SJCRH30 (cell line): ENCODE measurements around the gene APBA2. TPM values are rescaled to one million over a fixed set of nuclear protein-coding genes. Genes with fewer than 3 reads are reported as not detected.
A peak's percentile ranks its signal among the peaks of the same experiment; 100 is the strongest.

ENCODE experiments used
- DNase-seq, 2 experiments: peaks; one replicate each; pipeline ENCODE4 v3.0.0-alpha.2; 2015 to 2020
- H3K27ac ChIP-seq: fragments of 250-450 bp; sonication (Bioruptor Pico); 2 replicates; pipeline ENCODE4 v1.5.1; 2020; ENCODE audit warnings: mild to moderate bottlenecking, moderate library complexity
- H3K27me3 ChIP-seq: fragments of 250-450 bp; sonication (Bioruptor Pico); 2 replicates; pipeline ENCODE4 v1.5.1; 2020; ENCODE audit warnings: mild to moderate bottlenecking, moderate library complexity
- H3K36me3 ChIP-seq: fragments of 250-450 bp; sonication (Bioruptor Pico); 2 replicates; pipeline ENCODE4 v1.5.1; 2020; ENCODE audit warnings: mild to moderate bottlenecking, moderate library complexity
- H3K4me1 ChIP-seq: fragments of 250-450 bp; sonication (Bioruptor Pico); 2 replicates; pipeline ENCODE4 v1.5.1; 2020; ENCODE audit warnings: mild to moderate bottlenecking, moderate library complexity
- H3K4me3 ChIP-seq: fragments of 250-450 bp; sonication (Bioruptor Pico); 2 replicates; pipeline ENCODE4 v1.5.1; 2020; ENCODE audit warnings: mild to moderate bottlenecking, moderate library complexity
- H3K9me3 ChIP-seq: fragments of 250-450 bp; sonication (Bioruptor Pico); replicated peaks from 2 replicates; pipeline ENCODE4 v1.5.1; 2020; ENCODE audit warnings: mild to moderate bottlenecking, moderate library complexity
- total RNA-seq: library from RNA; depleted of rRNA; stranded (reverse); fragments of >200 nt; shearing (Covaris generic); gene quantifications from 2 replicates; pipeline ENCODE4 v1.2.3, GENCODE V29; 2014

Gene APBA2
- total RNA-seq, 1 experiment from 2014 or later, result 11.9 TPM

GRCh38 chr15:29045717-29046116 is 159.9 kb downstream of the APBA2 start:
- H3K4me1 ChIP-seq, result peaks cover 3% of the 10 kb centered on the region; the same call in 1 of the 2 replicates
- DNase-seq, result peak; percentile 28 to 59
- H3K27ac ChIP-seq, result no peak overlapping the region

GRCh38 chr15:29046281-29046810 is 160.6 kb downstream of the APBA2 start:
- no peak for DNase-seq
- H3K27me3 ChIP-seq, result no peaks in the 10 kb centered on the region
- no peaks in the 10 kb centered on the region for H3K9me3 ChIP-seq
- peaks cover 3% of the 10 kb centered on the region; the same call in 1 of the 2 replicates for H3K4me1 ChIP-seq
- H3K4me3 ChIP-seq, result no peak overlapping the region
- H3K27ac ChIP-seq, result no peak overlapping the region
- no peaks in the 10 kb centered on the region for H3K36me3 ChIP-seq

More at GRCh38 chr15:29045717-29046116, 159.9 kb downstream of the APBA2 start:
- Histone ChIP-seq H3K4me3 (no peak overlapping the region), H3K9me3 (no peaks in the 10 kb centered on the region), H3K27me3 (no peaks in the 10 kb centered on the region), H3K36me3 (no peaks in the 10 kb centered on the region)

GRCh38 chr15:29046977-29047376 is 161.2 kb downstream of the APBA2 start:
- DNase-seq, result no peak
- no peaks in the 10 kb centered on the region for H3K9me3 ChIP-seq
- no peaks in the 10 kb centered on the region for H3K27me3 ChIP-seq

GRCh38 chr15:29048011-29048410 is 162.2 kb downstream of the APBA2 start:
- Histone ChIP-seq H3K9me3 (no peaks in the 10 kb centered on the region), H3K27me3 (no peaks in the 10 kb centered on the region), H3K4me3 (no peak overlapping the region), H3K27ac (no peak overlapping the region), H3K36me3 (no peaks in the 10 kb centered on the region), H3K4me1 (peaks cover 3% of the 10 kb centered on the region; the same call in 1 of the 2 replicates)
- no peak for DNase-seq

More at GRCh38 chr15:29046977-29047376, 161.2 kb downstream of the APBA2 start:
- Histone ChIP-seq H3K27ac (no peak overlapping the region), H3K4me3 (no peak overlapping the region), H3K36me3 (no peaks in the 10 kb centered on the region), H3K4me1 (peaks cover 3% of the 10 kb centered on the region; the same call in 1 of the 2 replicates)

GRCh38 chr15:29050870-29051269 is 165.1 kb downstream of the APBA2 start:
- H3K36me3 ChIP-seq, result no peaks in the 10 kb centered on the region
- no peak for DNase-seq
- H3K27ac ChIP-seq, result no peak overlapping the region

GRCh38 chr15:29051422-29051821 is 165.6 kb downstream of the APBA2 start:
- Histone ChIP-seq H3K27ac (no peak overlapping the region), H3K36me3 (no peaks in the 10 kb centered on the region)

More at GRCh38 chr15:29050870-29051269, 165.1 kb downstream of the APBA2 start:
- H3K4me3 ChIP-seq, result no peak overlapping the region
- H3K27me3 ChIP-seq, result no peaks in the 10 kb centered on the region
- H3K9me3 ChIP-seq, result no peaks in the 10 kb centered on the region
- no peaks in the 10 kb centered on the region for H3K4me1 ChIP-seq

GRCh38 chr15:29053006-29053405 is 167.2 kb downstream of the APBA2 start:
- H3K36me3 ChIP-seq, result no peaks in the 10 kb centered on the region
- no peak for DNase-seq
- H3K27me3 ChIP-seq, result no peaks in the 10 kb centered on the region
- no peaks in the 10 kb centered on the region for H3K9me3 ChIP-seq
- H3K4me1 ChIP-seq, result no peaks in the 10 kb centered on the region
- H3K4me3 ChIP-seq, result no peak overlapping the region
- H3K27ac ChIP-seq, result no peak overlapping the region

More at GRCh38 chr15:29051422-29051821, 165.6 kb downstream of the APBA2 start:
- no peak for DNase-seq
- no peaks in the 10 kb centered on the region for H3K9me3 ChIP-seq
- no peak overlapping the region for H3K4me3 ChIP-seq
- no peaks in the 10 kb centered on the region for H3K27me3 ChIP-seq
- H3K4me1 ChIP-seq, result no peaks in the 10 kb centered on the region

- Histone ChIP-seq H3K36me3 (no peaks in the 10 kb centered on the region), H3K4me3 (no peak overlapping the region), H3K27ac (no peak overlapping the region), H3K4me1 (no peaks in the 10 kb centered on the region), H3K27me3 (no peaks in the 10 kb centered on the region), H3K9me3 (no peaks in the 10 kb centered on the region)
- no peak for DNase-seq
Measured at GRCh38 chr15:29053661-29054131, 167.9 kb downstream of the APBA2 start.

- H3K27ac ChIP-seq, result no peak overlapping the region
- no peak for DNase-seq
- H3K36me3 ChIP-seq, result no peaks in the 10 kb centered on the region
- H3K4me1 ChIP-seq, result no peaks in the 10 kb centered on the region
- no peak overlapping the region for H3K4me3 ChIP-seq
- no peaks in the 10 kb centered on the region for H3K27me3 ChIP-seq
- no peaks in the 10 kb centered on the region for H3K9me3 ChIP-seq
Measured at GRCh38 chr15:29054171-29055045, 168.6 kb downstream of the APBA2 start.

GRCh38 chr15:29055876-29056275 is 170.1 kb downstream of the APBA2 start:
- no peak overlapping the region for H3K27ac ChIP-seq
- H3K4me1 ChIP-seq, result no peaks in the 10 kb centered on the region
- H3K27me3 ChIP-seq, result no peaks in the 10 kb centered on the region
- no peaks in the 10 kb centered on the region for H3K9me3 ChIP-seq
- DNase-seq, result no peak
- H3K36me3 ChIP-seq, result no peaks in the 10 kb centered on the region
- H3K4me3 ChIP-seq, result no peak overlapping the region

GRCh38 chr15:29056839-29057450 is 171.2 kb downstream of the APBA2 start:
- no peaks in the 10 kb centered on the region for H3K9me3 ChIP-seq
- DNase-seq, result no peak
- H3K36me3 ChIP-seq, result no peaks in the 10 kb centered on the region
- H3K4me3 ChIP-seq, result no peak overlapping the region
- H3K27me3 ChIP-seq, result no peaks in the 10 kb centered on the region
- H3K4me1 ChIP-seq, result no peaks in the 10 kb centered on the region
- no peak overlapping the region for H3K27ac ChIP-seq

- Histone ChIP-seq H3K27me3 (no peaks in the 10 kb centered on the region), H3K36me3 (no peaks in the 10 kb centered on the region), H3K9me3 (no peaks in the 10 kb centered on the region), H3K4me1 (no peaks in the 10 kb centered on the region), H3K4me3 (no peak overlapping the region), H3K27ac (no peak overlapping the region)
- no peak for DNase-seq
Measured at GRCh38 chr15:29057856-29058255, 172.1 kb downstream of the APBA2 start.

GRCh38 chr15:29058903-29059539 is 173.2 kb downstream of the APBA2 start:
- Histone ChIP-seq H3K36me3 (no peaks in the 10 kb centered on the region), H3K4me1 (no peaks in the 10 kb centered on the region), H3K27ac (no peak overlapping the region), H3K9me3 (no peaks in the 10 kb centered on the region), H3K4me3 (no peak overlapping the region), H3K27me3 (no peaks in the 10 kb centered on the region)
- DNase-seq, result no peak

- H3K27ac ChIP-seq, result no peak overlapping the region
- H3K4me3 ChIP-seq, result no peak overlapping the region
- no peaks in the 10 kb centered on the region for H3K4me1 ChIP-seq
Measured at GRCh38 chr15:29059871-29060640, 174.3 kb downstream of the APBA2 start.

More at GRCh38 chr15:29059871-29060640, 174.3 kb downstream of the APBA2 start:
- DNase-seq, result no peak
- H3K36me3 ChIP-seq, result no peaks in the 10 kb centered on the region
- H3K9me3 ChIP-seq, result no peaks in the 10 kb centered on the region
- no peaks in the 10 kb centered on the region for H3K27me3 ChIP-seq
